GM18502 (cell line): Measurements from ENCODE around the gene NLRC5.

Experiments used
- ATAC-seq: cut with Tn5 transposase; IDR thresholded peaks from one replicate; pipeline ENCODE4 v1.9.1; 2021; ENCODE audit warnings: mild to moderate bottlenecking; ENCODE audit not compliant: unreplicated experiment, poor library complexity

Gene NLRC5

GRCh38 chr16:57022445-57022844 lies 33.1 kb downstream of the NLRC5 start:
- no peak for ATAC-seq

GRCh38 chr16:57023541-57024249 lies 34.3 kb downstream of the NLRC5 start:
- ATAC-seq, result no peak

GRCh38 chr16:57024894-57025680 lies 35.7 kb downstream of the NLRC5 start:
- no peak for ATAC-seq

- ATAC-seq, result no peak
Observed at GRCh38 chr16:57025941-57026777, 36.8 kb downstream of the NLRC5 start.

GRCh38 chr16:57026778-57027062 lies 37.4 kb downstream of the NLRC5 start:
- ATAC-seq, result no peak

- ATAC-seq, result no peak
Observed at GRCh38 chr16:57027067-57027466, 37.7 kb downstream of the NLRC5 start.

GRCh38 chr16:57028086-57028485 lies 38.7 kb downstream of the NLRC5 start:
- ATAC-seq, result no peak

GRCh38 chr16:57029161-57030160 lies 40.1 kb downstream of the NLRC5 start:
- ATAC-seq, result no peak

- ATAC-seq, result no peak
Observed at GRCh38 chr16:57030346-57030902, 41.1 kb downstream of the NLRC5 start.

GRCh38 chr16:57031156-57031555 lies 41.8 kb downstream of the NLRC5 start:
- ATAC-seq, result no peak

GRCh38 chr16:57032346-57032745 lies 43.0 kb downstream of the NLRC5 start:
- ATAC-seq, result no peak

- no peak for ATAC-seq
Observed at GRCh38 chr16:57032931-57033330, 43.6 kb downstream of the NLRC5 start.

GRCh38 chr16:57036315-57036714 lies 47.0 kb downstream of the NLRC5 start:
- ATAC-seq, result no peak

- no peak for ATAC-seq
Observed at GRCh38 chr16:57036945-57037344, 47.6 kb downstream of the NLRC5 start.

GRCh38 chr16:57038166-57038565 lies 48.8 kb downstream of the NLRC5 start:
- ATAC-seq, result no peak

GRCh38 chr16:57039148-57039812 lies 49.9 kb downstream of the NLRC5 start:
- peak; percentile 39 for ATAC-seq

GRCh38 chr16:57041182-57042156 lies 52.1 kb downstream of the NLRC5 start:
- peak; percentile 40 for ATAC-seq
